GM12878 (cell line): ENCODE measurements around the gene MAPKAP1. TPM values are rescaled to one million over a fixed set of nuclear protein-coding genes. Genes with fewer than 3 reads are reported as not detected.

Source experiments
- ATF7 ChIP-seq: fragments of 450-650 bp; IDR thresholded peaks from 2 replicates; pipeline ENCODE4 v1.6.1; 2016; ENCODE audit warnings: low read depth, mild to moderate bottlenecking
- DPF2 ChIP-seq: fragments of 450-650 bp; IDR thresholded peaks from 2 replicates; pipeline ENCODE4 v1.6.1; 2017; ENCODE audit warnings: mild to moderate bottlenecking
- EED ChIP-seq: sonication (generic); IDR thresholded peaks from 2 replicates; pipeline ENCODE4 v1.6.1; 2016; ENCODE audit warnings: antibody characterized with exemption, low read depth
- HDGF ChIP-seq: fragments of 450-650 bp; IDR thresholded peaks from 2 replicates; pipeline ENCODE4 v1.6.1; 2016; ENCODE audit warnings: antibody characterized with exemption
- KDM1A ChIP-seq: fragments of 200-600 bp; sonication (generic); IDR thresholded peaks from 2 replicates; pipeline ENCODE4 v1.6.1; 2016; ENCODE audit warnings: borderline replicate concordance
- MEF2A ChIP-seq: IDR thresholded peaks from 2 replicates; pipeline ENCODE4 v1.6.1; 2011; ENCODE audit warnings: low read depth, mild to moderate bottlenecking, low read length, moderate library complexity; ENCODE audit not compliant: insufficient read depth
- MTA2 ChIP-seq: fragments of 450-650 bp; IDR thresholded peaks from 2 replicates; pipeline ENCODE4 v1.6.1; 2016; ENCODE audit warnings: low read depth, mild to moderate bottlenecking, moderate library complexity
- MXI1 ChIP-seq: fragments of 150-350 bp; IDR thresholded peaks from 2 replicates; pipeline ENCODE4 v1.6.1; 2011; ENCODE audit warnings: low read depth, mild to moderate bottlenecking, inconsistent platforms, low read length, improper control_type of control experiment
- NFYA ChIP-seq: IDR thresholded peaks from 2 replicates; pipeline ENCODE4 v1.6.1; 2011; ENCODE audit warnings: low read depth, mild to moderate bottlenecking, low read length, improper control_type of control experiment, borderline replicate concordance
- POU2F2 ChIP-seq: IDR thresholded peaks from 3 replicates; pipeline ENCODE4 v1.6.1; 2011; ENCODE audit warnings: low read depth, mild to moderate bottlenecking, low read length, borderline replicate concordance
- RB1 ChIP-seq: fragments of 450-650 bp; formaldehyde crosslinking; IDR thresholded peaks from 2 replicates; pipeline ENCODE4 v1.6.1; 2017; ENCODE audit warnings: mild to moderate bottlenecking, borderline replicate concordance
- RCOR1 ChIP-seq: conservative IDR thresholded peaks from 2 replicates; pipeline ENCODE4 v1.6.1; 2012; ENCODE audit warnings: low read depth, low read length, improper control_type of control experiment
- SMC3 ChIP-seq: IDR thresholded peaks from 2 replicates; pipeline ENCODE4 v1.6.1; 2011; ENCODE audit warnings: low read length, improper control_type of control experiment, borderline replicate concordance
- SRF ChIP-seq, 2 experiments: IDR thresholded peaks; 2 replicates each; pipeline ENCODE4 v1.6.1; 2011; ENCODE audit warnings: low read depth in 2 of 2, low read length in 2 of 2, mild to moderate bottlenecking in 1 of 2, moderate library complexity in 1 of 2
- ZZZ3 ChIP-seq: IDR thresholded peaks from 2 replicates; pipeline ENCODE4 v1.6.1; 2011; ENCODE audit warnings: low read depth; ENCODE audit not compliant: control insufficient read depth, insufficient read length
- polyA plus RNA-seq, 11 experiments: library from polyadenylated mRNA; depleted of rRNA in 4 of 11; unstranded in 6 of 11; stranded (reverse) in 5 of 11; fragments of >200 nt; fragmentation: Nextera tagmentation in 4 of 11; fragmentation: Illumina TruSeq in 1 of 11; extraction: Ambion mirVana in 4 of 11; extraction: Trizol in 1 of 11; gene quantifications; 1 replicate in 1 of 11; 2 replicates in 10 of 11; pipeline versions ENCODE4 v1.2.1 to v1.2.3, GENCODE V29; 2011 to 2016; ENCODE audit warnings: inconsistent platforms in 2 of 11, missing spikeins in 2 of 11, low read depth in 1 of 11
- total RNA-seq, 4 experiments: library from RNA; depleted of rRNA in 3 of 4; stranded (reverse); fragments of >200 nt in 3 of 4; fragmentation: Illumina TruSeq in 1 of 4; extraction: Trizol in 1 of 4; gene quantifications; 2 replicates each; pipeline versions ENCODE4 v1.2.1 to v1.2.3, GENCODE V29; 2013 to 2021
- TF ChIP-seq, protein P1 (sequence below): fragments of 450-650 bp; IDR thresholded peaks from 2 replicates; pipeline ENCODE4 v1.6.1; 2017; ENCODE audit warnings: mild to moderate bottlenecking
- TF ChIP-seq, protein P2 (sequence below): fragments of 450-650 bp; IDR thresholded peaks from 2 replicates; pipeline ENCODE4 v1.6.1; 2017; ENCODE audit warnings: low read depth, mild to moderate bottlenecking, moderate library complexity
- TF ChIP-seq, protein P3 (sequence below): fragments of 450-650 bp; IDR thresholded peaks from 2 replicates; pipeline ENCODE4 v1.6.1; 2017; ENCODE audit warnings: mild to moderate bottlenecking, moderate library complexity
- TF ChIP-seq, protein P4 (sequence below): fragments of 450-650 bp; formaldehyde crosslinking; IDR thresholded peaks from 2 replicates; pipeline ENCODE4 v1.5.0; 2022; ENCODE audit warnings: mild to moderate bottlenecking, missing genetic modification characterization

MAPKAP1 gene
- total and polyA plus RNA-seq, 10 of the 15 experiments (the other 5 are each of a cell fraction or from before 2014, with no cell fraction given), result 5.1 to 188 (median 105) TPM

DNA sequence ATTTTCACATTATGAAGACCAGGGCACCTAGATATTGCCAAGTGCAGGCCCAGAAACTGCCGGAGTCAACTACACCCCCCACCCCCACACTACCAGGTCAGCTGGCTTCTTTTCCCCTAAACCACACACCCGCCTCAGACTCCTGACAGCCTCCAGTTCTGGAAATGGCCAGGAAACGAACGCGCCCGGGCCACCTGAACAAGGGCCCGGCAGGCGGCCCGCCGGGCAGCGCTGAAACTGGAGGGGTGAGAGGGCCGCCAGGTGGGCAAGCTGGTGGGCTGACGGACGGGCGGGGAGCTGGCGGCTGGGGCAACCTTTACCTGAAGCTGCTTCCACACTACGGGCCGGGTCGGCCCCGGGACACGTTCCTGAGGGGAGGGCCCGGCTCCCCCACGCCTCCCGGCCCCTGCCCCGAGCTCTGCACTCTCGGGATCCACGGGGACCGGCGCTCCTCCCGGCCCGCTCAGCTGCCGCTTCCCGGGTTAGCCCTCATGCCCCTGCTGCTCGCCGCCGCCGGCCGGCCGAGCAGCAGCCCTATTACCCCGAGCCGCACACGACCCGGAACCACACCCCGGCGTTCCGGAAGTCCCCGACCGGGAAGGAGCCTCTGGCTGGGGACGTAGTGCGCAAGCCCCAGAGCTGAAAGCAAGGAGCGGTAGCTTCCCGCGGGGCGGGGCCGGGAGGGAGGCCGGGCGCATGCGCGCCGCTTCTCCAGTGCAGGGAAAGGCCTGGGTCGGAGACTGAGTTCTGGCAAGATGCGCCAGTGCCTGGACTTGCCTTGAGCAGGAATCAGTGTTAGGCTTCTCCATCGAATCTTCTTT, at the start of gene MAPKAP1 (continued):
- TF ChIP-seq, protein P1, sequence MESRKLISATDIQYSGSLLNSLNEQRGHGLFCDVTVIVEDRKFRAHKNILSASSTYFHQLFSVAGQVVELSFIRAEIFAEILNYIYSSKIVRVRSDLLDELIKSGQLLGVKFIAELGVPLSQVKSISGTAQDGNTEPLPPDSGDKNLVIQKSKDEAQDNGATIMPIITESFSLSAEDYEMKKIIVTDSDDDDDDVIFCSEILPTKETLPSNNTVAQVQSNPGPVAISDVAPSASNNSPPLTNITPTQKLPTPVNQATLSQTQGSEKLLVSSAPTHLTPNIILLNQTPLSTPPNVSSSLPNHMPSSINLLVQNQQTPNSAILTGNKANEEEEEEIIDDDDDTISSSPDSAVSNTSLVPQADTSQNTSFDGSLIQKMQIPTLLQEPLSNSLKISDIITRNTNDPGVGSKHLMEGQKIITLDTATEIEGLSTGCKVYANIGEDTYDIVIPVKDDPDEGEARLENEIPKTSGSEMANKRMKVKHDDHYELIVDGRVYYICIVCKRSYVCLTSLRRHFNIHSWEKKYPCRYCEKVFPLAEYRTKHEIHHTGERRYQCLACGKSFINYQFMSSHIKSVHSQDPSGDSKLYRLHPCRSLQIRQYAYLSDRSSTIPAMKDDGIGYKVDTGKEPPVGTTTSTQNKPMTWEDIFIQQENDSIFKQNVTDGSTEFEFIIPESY, result no peak
- TF ChIP-seq MXI1 (peak; percentile 84), EED (peak; percentile 73), POU2F2 (peak; percentile 75; the same call in 2 of the 3 replicates), KDM1A (no peak), DPF2 (peak; percentile 85), ATF7 (no peak), RB1 (no peak), NFYA (no peak), MEF2A (no peak), RCOR1 (0 out of 2 replicates have a peak, but pooled peaks have one; percentile 50), MTA2 (peak; percentile 78), HDGF (no peak; the same call in 1 of the 2 replicates), SRF (IDR thresholded peaks at IDR 0.05; ENCODE audit: low read depth in 2 of 2, low read length in 2 of 2) (peak in 1 of 2 experiments; percentile 21; a peak in 1 of 4 replicates), SMC3 (no peak), ZZZ3 (no peak)
- TF ChIP-seq, protein P2, sequence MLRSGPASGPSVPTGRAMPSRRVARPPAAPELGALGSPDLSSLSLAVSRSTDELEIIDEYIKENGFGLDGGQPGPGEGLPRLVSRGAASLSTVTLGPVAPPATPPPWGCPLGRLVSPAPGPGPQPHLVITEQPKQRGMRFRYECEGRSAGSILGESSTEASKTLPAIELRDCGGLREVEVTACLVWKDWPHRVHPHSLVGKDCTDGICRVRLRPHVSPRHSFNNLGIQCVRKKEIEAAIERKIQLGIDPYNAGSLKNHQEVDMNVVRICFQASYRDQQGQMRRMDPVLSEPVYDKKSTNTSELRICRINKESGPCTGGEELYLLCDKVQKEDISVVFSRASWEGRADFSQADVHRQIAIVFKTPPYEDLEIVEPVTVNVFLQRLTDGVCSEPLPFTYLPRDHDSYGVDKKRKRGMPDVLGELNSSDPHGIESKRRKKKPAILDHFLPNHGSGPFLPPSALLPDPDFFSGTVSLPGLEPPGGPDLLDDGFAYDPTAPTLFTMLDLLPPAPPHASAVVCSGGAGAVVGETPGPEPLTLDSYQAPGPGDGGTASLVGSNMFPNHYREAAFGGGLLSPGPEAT, result peak; percentile 56; the same call in 1 of the 2 replicates
- TF ChIP-seq, protein P3, sequence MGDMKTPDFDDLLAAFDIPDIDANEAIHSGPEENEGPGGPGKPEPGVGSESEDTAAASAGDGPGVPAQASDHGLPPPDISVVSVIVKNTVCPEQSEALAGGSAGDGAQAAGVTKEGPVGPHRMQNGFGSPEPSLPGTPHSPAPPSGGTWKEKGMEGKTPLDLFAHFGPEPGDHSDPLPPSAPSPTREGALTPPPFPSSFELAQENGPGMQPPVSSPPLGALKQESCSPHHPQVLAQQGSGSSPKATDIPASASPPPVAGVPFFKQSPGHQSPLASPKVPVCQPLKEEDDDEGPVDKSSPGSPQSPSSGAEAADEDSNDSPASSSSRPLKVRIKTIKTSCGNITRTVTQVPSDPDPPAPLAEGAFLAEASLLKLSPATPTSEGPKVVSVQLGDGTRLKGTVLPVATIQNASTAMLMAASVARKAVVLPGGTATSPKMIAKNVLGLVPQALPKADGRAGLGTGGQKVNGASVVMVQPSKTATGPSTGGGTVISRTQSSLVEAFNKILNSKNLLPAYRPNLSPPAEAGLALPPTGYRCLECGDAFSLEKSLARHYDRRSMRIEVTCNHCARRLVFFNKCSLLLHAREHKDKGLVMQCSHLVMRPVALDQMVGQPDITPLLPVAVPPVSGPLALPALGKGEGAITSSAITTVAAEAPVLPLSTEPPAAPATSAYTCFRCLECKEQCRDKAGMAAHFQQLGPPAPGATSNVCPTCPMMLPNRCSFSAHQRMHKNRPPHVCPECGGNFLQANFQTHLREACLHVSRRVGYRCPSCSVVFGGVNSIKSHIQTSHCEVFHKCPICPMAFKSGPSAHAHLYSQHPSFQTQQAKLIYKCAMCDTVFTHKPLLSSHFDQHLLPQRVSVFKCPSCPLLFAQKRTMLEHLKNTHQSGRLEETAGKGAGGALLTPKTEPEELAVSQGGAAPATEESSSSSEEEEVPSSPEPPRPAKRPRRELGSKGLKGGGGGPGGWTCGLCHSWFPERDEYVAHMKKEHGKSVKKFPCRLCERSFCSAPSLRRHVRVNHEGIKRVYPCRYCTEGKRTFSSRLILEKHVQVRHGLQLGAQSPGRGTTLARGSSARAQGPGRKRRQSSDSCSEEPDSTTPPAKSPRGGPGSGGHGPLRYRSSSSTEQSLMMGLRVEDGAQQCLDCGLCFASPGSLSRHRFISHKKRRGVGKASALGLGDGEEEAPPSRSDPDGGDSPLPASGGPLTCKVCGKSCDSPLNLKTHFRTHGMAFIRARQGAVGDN, result peak; percentile 95
- TF ChIP-seq, protein P4, sequence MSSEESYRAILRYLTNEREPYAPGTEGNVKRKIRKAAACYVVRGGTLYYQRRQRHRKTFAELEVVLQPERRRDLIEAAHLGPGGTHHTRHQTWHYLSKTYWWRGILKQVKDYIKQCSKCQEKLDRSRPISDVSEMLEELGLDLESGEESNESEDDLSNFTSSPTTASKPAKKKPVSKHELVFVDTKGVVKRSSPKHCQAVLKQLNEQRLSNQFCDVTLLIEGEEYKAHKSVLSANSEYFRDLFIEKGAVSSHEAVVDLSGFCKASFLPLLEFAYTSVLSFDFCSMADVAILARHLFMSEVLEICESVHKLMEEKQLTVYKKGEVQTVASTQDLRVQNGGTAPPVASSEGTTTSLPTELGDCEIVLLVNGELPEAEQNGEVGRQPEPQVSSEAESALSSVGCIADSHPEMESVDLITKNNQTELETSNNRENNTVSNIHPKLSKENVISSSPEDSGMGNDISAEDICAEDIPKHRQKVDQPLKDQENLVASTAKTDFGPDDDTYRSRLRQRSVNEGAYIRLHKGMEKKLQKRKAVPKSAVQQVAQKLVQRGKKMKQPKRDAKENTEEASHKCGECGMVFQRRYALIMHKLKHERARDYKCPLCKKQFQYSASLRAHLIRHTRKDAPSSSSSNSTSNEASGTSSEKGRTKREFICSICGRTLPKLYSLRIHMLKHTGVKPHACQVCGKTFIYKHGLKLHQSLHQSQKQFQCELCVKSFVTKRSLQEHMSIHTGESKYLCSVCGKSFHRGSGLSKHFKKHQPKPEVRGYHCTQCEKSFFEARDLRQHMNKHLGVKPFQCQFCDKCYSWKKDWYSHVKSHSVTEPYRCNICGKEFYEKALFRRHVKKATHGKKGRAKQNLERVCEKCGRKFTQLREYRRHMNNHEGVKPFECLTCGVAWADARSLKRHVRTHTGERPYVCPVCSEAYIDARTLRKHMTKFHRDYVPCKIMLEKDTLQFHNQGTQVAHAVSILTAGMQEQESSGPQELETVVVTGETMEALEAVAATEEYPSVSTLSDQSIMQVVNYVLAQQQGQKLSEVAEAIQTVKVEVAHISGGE (CRISPR knock-in tag), result no peak
